Heart right ventricle (tissue), 16 donors: Measurements from ENCODE around the gene RALY. TPM values are rescaled to one million over a fixed set of nuclear protein-coding genes. Genes with fewer than 3 reads are reported as not detected.

Experiments
- ATAC-seq, 8 donors: fragments of 200-7000 bp; cut with Tn5 transposase; one replicate each; pipeline ENCODE4 v1.9.1; 2020; ENCODE audit warnings: mild to moderate bottlenecking in 8 of 8, moderate library complexity in 8 of 8, moderate number of reproducible peaks in 1 of 8
- DNase-seq, 2 donors: peaks; one replicate each; pipeline ENCODE4 v3.0.0-alpha.2; 2020
- H3K27ac ChIP-seq, 10 donors: fragments of 200-600 bp; sonication (generic) in 2 of 10; one replicate each; pipeline versions ENCODE4 v1.5.0 to v1.8.0; 2020 to 2022; ENCODE audit warnings: mild to moderate bottlenecking in 3 of 10
- H3K27me3 ChIP-seq, 7 donors: fragments of 200-600 bp; one replicate each; pipeline ENCODE4 v1.8.0; 2021 to 2022; ENCODE audit warnings: mild to moderate bottlenecking in 2 of 7
- H3K36me3 ChIP-seq, 9 donors: fragments of 200-600 bp; sonication (generic) in 1 of 9; one replicate each; pipeline versions ENCODE4 v1.5.0 to v1.8.0; 2020 to 2022; ENCODE audit warnings: mild to moderate bottlenecking in 2 of 9
- H3K4me1 ChIP-seq, 9 donors: fragments of 200-600 bp; sonication (generic) in 1 of 9; one replicate each; pipeline versions ENCODE4 v1.5.0 to v1.8.0; 2020 to 2022; ENCODE audit warnings: mild to moderate bottlenecking in 4 of 9
- H3K4me3 ChIP-seq, 10 donors: fragments of 200-600 bp; sonication (generic) in 2 of 10; one replicate each; pipeline versions ENCODE4 v1.5.0 to v1.8.0; 2020 to 2022; ENCODE audit warnings: mild to moderate bottlenecking in 7 of 10, moderate library complexity in 2 of 10
- H3K9me3 ChIP-seq, 11 donors: fragments of 200-600 bp in 10 of 11; sonication (generic) in 2 of 11; one replicate each; pipeline versions ENCODE4 v1.5.0 to v1.8.0; 2013 to 2022; ENCODE audit warnings: mild to moderate bottlenecking in 2 of 11, control low read depth in 1 of 11, moderate library complexity in 1 of 11
- CTCF ChIP-seq, 9 donors: fragments of 200-600 bp; sonication (generic) in 2 of 9; IDR thresholded peaks; one replicate each; pipeline versions ENCODE4 v1.5.0 to v1.8.0; 2021 to 2022; ENCODE audit warnings: antibody characterized with exemption in 9 of 9, mild to moderate bottlenecking in 5 of 9, moderate library complexity in 1 of 9
- WGBS, 2 donors: extraction: QIAGEN DNeasy Blood & Tissue Kit; methylation state at CpG; one replicate each; pipeline ENCODE4 v1.1.7; 2013; ENCODE audit warnings: inconsistent platforms in 1 of 2; 5-methylcytosine and 5-hydroxymethylcytosine counted together
- intact Hi-C, 10 donors: fragments of 100-400 bp; cut with DNase I; formaldehyde crosslinking; loops; one replicate each; pipeline versions ENCODE4 v1.11.1 to v1.14.2; 2022
- polyA plus RNA-seq, 2 donors: library from polyadenylated mRNA; stranded (reverse); fragments of 200-250 nt; gene quantifications; one replicate each; pipeline ENCODE4 v1.2.3, GENCODE V29; 2013
- total RNA-seq, 10 donors: library from RNA; stranded (reverse); fragmentation: NEBNext Ultra II Directional in 3 of 10; extraction: Animal tissue kit (Norgen Biotek cat#: 25700) in 3 of 10; gene quantifications; one replicate each; pipeline versions ENCODE4 v1.2.1 to v1.2.4, GENCODE V29; 2021 to 2023
- donor health status: Arrhythmogenic right ventricular cardiomyopathy.
- donor health status: ischemic (EF 13 %, LVEDD 7.1; RV severe dilation, severe dysfunction).
- donor health status: healthy with polysubstance abuse.
- donor health status: DM: no; HTN: yes; CAD: no.
- donor health status: DM: no; HTN: no; CAD: no.
- donor health status: ischemic (EF 25% LVEDD 6.9; RV normal size, moderate dysfunction).
- donor health status: ischemic (EF 25% LVEDD 5.7; RV mildly dilated, moderate dysfunction).
- donor health status: healthy.
- donor health status: DM: yes; HTN: yes; CAD: no.
- donor health status: Ischemic cardiomyopathy.
- donor health status: ischemic (EF 35%, LVEDD 5.7; RV mildly dilated, moderate dysfunction).
- donor health status: nonischemic (EF 11% LVEDD 7.7; RV severe dilation, severe dysfunction).
- donor health status: DM: yes; HTN: yes; CAD: no.
- donor health status: PGD.
- donor health status: ischemic (EF 29% LVEDD 5.4; RV normal size, mild dysfunction).
- donor health status: nonischemic (EF 23%, LVEDD 6.1; RV moderate dilation, normal function).

RALY gene
- total and polyA plus RNA-seq, 12 donors: 84.3 to 234 (median 104) TPM

GRCh38 chr20:34098570-34098969 lies 104.9 kb downstream of the RALY start:
- TF ChIP-seq CTCF (IDR thresholded peaks at IDR 0.05): no peak
- intact Hi-C loops: loop anchor here in 1 of 10 donors (2.0 kb wide), 1 partner anchor 48 kb away; no protein-coding TSS in a partner anchor
- DNase-seq (no peak), ATAC-seq (no peak)
- Histone ChIP-seq H3K36me3 (peaks cover 0 to 100% (median 60%) of the 10 kb centered on the region in 9 donors), H3K9me3 (no peaks in the 10 kb centered on the region), H3K4me3 (no peak overlapping the region), H3K27me3 (no peaks in the 10 kb centered on the region), H3K27ac (no peak overlapping the region), H3K4me1 (peaks cover 0 to 13% (median 7%) of the 10 kb centered on the region in 9 donors)
- WGBS, 2 donors: 64 to 75% methylated on average over 3 of the region's 3 CpGs

DNA sequence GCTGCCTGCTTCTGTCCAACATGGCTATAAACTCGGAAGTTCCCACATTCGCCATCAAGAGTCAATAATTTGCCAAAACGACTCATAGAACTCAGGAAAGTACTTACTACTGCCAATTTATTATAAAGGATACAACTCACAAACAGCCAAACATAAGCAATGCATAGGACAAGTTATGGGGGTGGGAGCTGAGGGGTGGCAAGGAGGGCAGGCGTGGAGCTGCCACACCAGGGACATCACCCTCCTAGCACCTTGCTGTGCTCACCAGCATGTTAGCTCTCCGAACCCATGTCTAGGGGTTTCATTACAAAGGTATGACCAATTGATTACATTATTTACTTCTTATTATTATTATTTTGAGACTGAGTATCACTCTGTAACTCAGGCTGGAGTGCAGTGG lies 106.0 kb downstream of the RALY start:
- Histone ChIP-seq H3K4me1 (peaks cover 0 to 13% (median 7%) of the 10 kb centered on the region in 9 donors), H3K4me3 (no peak overlapping the region), H3K36me3 (peaks cover 0 to 100% (median 67%) of the 10 kb centered on the region in 9 donors), H3K9me3 (no peaks in the 10 kb centered on the region), H3K27me3 (no peaks in the 10 kb centered on the region), H3K27ac (no peak overlapping the region)
- no peak for ATAC-seq
- WGBS, 2 donors: 88 to 91% methylated on average over 5 of the region's 5 CpGs
- DNase-seq: no peak
- intact Hi-C loops: loop anchor here in 2 of 10 donors (1.0 to 2.0 kb wide), 2 partner anchors 12 to 47 kb away; no protein-coding TSS in a partner anchor
- TF ChIP-seq CTCF (IDR thresholded peaks at IDR 0.05): no peak

- WGBS, 2 donors: 70 to 73% methylated on average over 3 of the region's 3 CpGs
- H3K4me1 ChIP-seq: peaks cover 0 to 13% (median 7%) of the 10 kb centered on the region in 9 donors
- no peak for TF ChIP-seq CTCF (IDR thresholded peaks at IDR 0.05)
- H3K9me3 ChIP-seq: no peaks in the 10 kb centered on the region
- no peaks in the 10 kb centered on the region for H3K27me3 ChIP-seq
- H3K36me3 ChIP-seq: peaks cover 0 to 100% (median 66%) of the 10 kb centered on the region in 9 donors
- DNase-seq (no peak), ATAC-seq (no peak)
- no peak overlapping the region for H3K27ac ChIP-seq
- intact Hi-C loops: loop anchor here in 1 of 10 donors (1.0 kb wide), 1 partner anchor 13 kb away; no protein-coding TSS in a partner anchor
- no peak overlapping the region for H3K4me3 ChIP-seq
Measured at GRCh38 chr20:34100576-34100975, 106.9 kb downstream of the RALY start.

- no peak overlapping the region for H3K4me3 ChIP-seq
- H3K9me3 ChIP-seq: no peaks in the 10 kb centered on the region
- H3K4me1 ChIP-seq: peaks cover 0 to 31% (median 16%) of the 10 kb centered on the region in 9 donors
- H3K27ac ChIP-seq: no peak overlapping the region
- ATAC-seq (no peak), DNase-seq (no peak)
- 60 to 73% methylated on average over 2 of the region's 2 CpGs for WGBS, 2 donors
- intact Hi-C loops: no loop called here
- no peaks in the 10 kb centered on the region for H3K27me3 ChIP-seq
- no peak for TF ChIP-seq CTCF (IDR thresholded peaks at IDR 0.05)
- H3K36me3 ChIP-seq: peaks cover 0 to 92% (median 49%) of the 10 kb centered on the region in 9 donors
Measured at GRCh38 chr20:34102342-34102741, 108.6 kb downstream of the RALY start.
